Spleen (tissue), 11 donors: ENCODE results near the gene IL32. TPM values are rescaled to one million over a fixed set of nuclear protein-coding genes. Genes with fewer than 3 reads are reported as not detected.
"Not testable (repeated sequence)": the region's sequence is repeated elsewhere in the genome, so short reads cannot be mapped to it uniquely, and the experiment has no call there.

Source experiments
- DNase-seq: peaks from one replicate; pipeline ENCODE4 v3.0.0-alpha.2; 2020
- H3K27ac ChIP-seq, 8 donors: fragments of 200-600 bp; sonication (generic) in 7 of 8; 1 replicate in 4 of 8; 2 replicates in 4 of 8; pipeline versions ENCODE4 v1.5.0 to v1.8.0; 2016 to 2021; ENCODE audit warnings: inconsistent platforms in 4 of 8, mild to moderate bottlenecking in 4 of 8, moderate library complexity in 1 of 8
- H3K27me3 ChIP-seq, 7 donors: fragments of 200-600 bp; sonication (generic) in 6 of 7; replicated peaks in 1 of 7; 1 replicate in 4 of 7; 2 replicates in 3 of 7; pipeline versions ENCODE4 v1.5.0 to v1.8.0; 2016 to 2021; ENCODE audit warnings: inconsistent platforms in 3 of 7, mild to moderate bottlenecking in 1 of 7
- H3K36me3 ChIP-seq, 6 donors: fragments of 200-600 bp; sonication (generic) in 5 of 6; 1 replicate in 4 of 6; 2 replicates in 2 of 6; pipeline versions ENCODE4 v1.5.0 to v1.8.0; 2016 to 2021; ENCODE audit warnings: inconsistent platforms in 2 of 6
- H3K4me1 ChIP-seq, 6 donors: fragments of 200-600 bp; sonication (generic) in 5 of 6; 1 replicate in 3 of 6; 2 replicates in 3 of 6; pipeline versions ENCODE4 v1.5.0 to v1.8.0; 2016 to 2021; ENCODE audit warnings: inconsistent platforms in 3 of 6
- H3K4me3 ChIP-seq, 8 donors: fragments of 200-600 bp; sonication (generic) in 7 of 8; 1 replicate in 4 of 8; 2 replicates in 4 of 8; pipeline versions ENCODE4 v1.5.0 to v1.8.0; 2016 to 2021; ENCODE audit warnings: inconsistent platforms in 4 of 8, mild to moderate bottlenecking in 4 of 8, moderate library complexity in 2 of 8
- H3K9me3 ChIP-seq, 8 donors: fragments of 200-600 bp; sonication (generic) in 7 of 8; 1 replicate in 4 of 8; 2 replicates in 4 of 8; pipeline versions ENCODE4 v1.5.0 to v1.8.0; 2016 to 2021; ENCODE audit warnings: inconsistent platforms in 4 of 8
- POLR2A ChIP-seq, 3 donors: fragments of 450-650 bp; IDR thresholded peaks; one replicate each; pipeline ENCODE4 v1.5.1; 2017; ENCODE audit warnings: antibody characterized with exemption in 3 of 3, mild to moderate bottlenecking in 1 of 3
- POLR2AphosphoS5 ChIP-seq, 3 donors: sonication (generic); formaldehyde crosslinking; IDR thresholded peaks; one replicate each; pipeline ENCODE4 v1.5.1; 2017; ENCODE audit warnings: antibody characterized with exemption in 3 of 3
- WGBS, 5 donors: extraction: QIAGEN DNeasy Blood & Tissue Kit in 3 of 5; methylation state at CpG; one replicate each; pipeline versions ENCODE4 v1.1.5 to v1.1.7; 2013 to 2018; 5-methylcytosine and 5-hydroxymethylcytosine counted together
- intact Hi-C: fragments of 100-400 bp; cut with DNase I; formaldehyde crosslinking; loops from one replicate; pipeline ENCODE4 v1.15.0; 2023; ENCODE audit warnings: low total_unique reads
- polyA plus RNA-seq, 3 donors: library from polyadenylated mRNA; stranded (reverse); fragments of 200-250 nt; gene quantifications; one replicate each; pipeline ENCODE4 v1.2.1, GENCODE V29; 2013
- total RNA-seq, 7 donors: library from RNA; depleted of rRNA in 3 of 7; stranded (reverse); fragments of >200 nt in 3 of 7; fragmentation: NEBNext Ultra II Directional in 4 of 7; extraction: Animal tissue kit (Norgen Biotek cat#: 25700) in 4 of 7; gene quantifications; one replicate each; pipeline versions ENCODE4 v1.1.0 to v1.2.1, GENCODE V29; 2016 to 2021
- TF ChIP-seq, protein P1 (sequence below), 11 experiments: fragments of 200-600 bp in 7 of 11; fragments of 450-650 bp in 4 of 11; sonication (generic) in 4 of 11; IDR thresholded peaks in 8 of 11; conservative IDR thresholded peaks in 3 of 11; 1 replicate in 7 of 11; 2 replicates in 4 of 11; pipeline versions ENCODE4 v1.4.0 to v1.8.0; 2016 to 2021; ENCODE audit warnings: antibody characterized with exemption in 11 of 11, inconsistent platforms in 4 of 11, mild to moderate bottlenecking in 1 of 11
- donor health status: healthy with polysubstance abuse.
- donor health status: DM: no; HTN: no; CAD: no; lungs with moderate emphysema.
- donor health status: DM: no; HTN: no; CAD: no.
- donor health status: Bipolar disorder and iron deficiency.
- donor health status: healthy.
- donor health status: DM: no; HTN: no; CAD: no.
- donor health status: DM: yes; HTN: yes; CAD: no.

Gene IL32
- total and polyA plus RNA-seq, 10 donors: 171 to 624 (median 293) TPM

GRCh38 chr16:3063625-3064386 lies 1.6 kb upstream of the IL32 start:
- Histone ChIP-seq H3K27me3 (no peaks in the 10 kb centered on the region), H3K27ac (peak overlapping the region in 6 of 8 donors; percentile 79 to 87 (median 84)), H3K9me3 (no peaks in the 10 kb centered on the region), H3K36me3 (peaks cover 0 to 19% (median 0%) of the 10 kb centered on the region in 6 donors), H3K4me1 (peaks cover 12 to 90% (median 45%) of the 10 kb centered on the region in 6 donors), H3K4me3 (no peak overlapping the region)
- no peak for DNase-seq
- intact Hi-C loops: no loop called here
- TF ChIP-seq, protein P1, sequence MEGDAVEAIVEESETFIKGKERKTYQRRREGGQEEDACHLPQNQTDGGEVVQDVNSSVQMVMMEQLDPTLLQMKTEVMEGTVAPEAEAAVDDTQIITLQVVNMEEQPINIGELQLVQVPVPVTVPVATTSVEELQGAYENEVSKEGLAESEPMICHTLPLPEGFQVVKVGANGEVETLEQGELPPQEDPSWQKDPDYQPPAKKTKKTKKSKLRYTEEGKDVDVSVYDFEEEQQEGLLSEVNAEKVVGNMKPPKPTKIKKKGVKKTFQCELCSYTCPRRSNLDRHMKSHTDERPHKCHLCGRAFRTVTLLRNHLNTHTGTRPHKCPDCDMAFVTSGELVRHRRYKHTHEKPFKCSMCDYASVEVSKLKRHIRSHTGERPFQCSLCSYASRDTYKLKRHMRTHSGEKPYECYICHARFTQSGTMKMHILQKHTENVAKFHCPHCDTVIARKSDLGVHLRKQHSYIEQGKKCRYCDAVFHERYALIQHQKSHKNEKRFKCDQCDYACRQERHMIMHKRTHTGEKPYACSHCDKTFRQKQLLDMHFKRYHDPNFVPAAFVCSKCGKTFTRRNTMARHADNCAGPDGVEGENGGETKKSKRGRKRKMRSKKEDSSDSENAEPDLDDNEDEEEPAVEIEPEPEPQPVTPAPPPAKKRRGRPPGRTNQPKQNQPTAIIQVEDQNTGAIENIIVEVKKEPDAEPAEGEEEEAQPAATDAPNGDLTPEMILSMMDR (IDR thresholded peaks at IDR 0.05 in 8 of 11, conservative IDR thresholded peaks at IDR 0.05 in 3 of 11): no peak
- TF ChIP-seq POLR2A (IDR thresholded peaks at IDR 0.05): no peak
- no peak for TF ChIP-seq POLR2AphosphoS5 (IDR thresholded peaks at IDR 0.05)
- 92 to 97% (median 94%) methylated on average over 8 of the region's 8 CpGs for WGBS, 5 donors

DNA sequence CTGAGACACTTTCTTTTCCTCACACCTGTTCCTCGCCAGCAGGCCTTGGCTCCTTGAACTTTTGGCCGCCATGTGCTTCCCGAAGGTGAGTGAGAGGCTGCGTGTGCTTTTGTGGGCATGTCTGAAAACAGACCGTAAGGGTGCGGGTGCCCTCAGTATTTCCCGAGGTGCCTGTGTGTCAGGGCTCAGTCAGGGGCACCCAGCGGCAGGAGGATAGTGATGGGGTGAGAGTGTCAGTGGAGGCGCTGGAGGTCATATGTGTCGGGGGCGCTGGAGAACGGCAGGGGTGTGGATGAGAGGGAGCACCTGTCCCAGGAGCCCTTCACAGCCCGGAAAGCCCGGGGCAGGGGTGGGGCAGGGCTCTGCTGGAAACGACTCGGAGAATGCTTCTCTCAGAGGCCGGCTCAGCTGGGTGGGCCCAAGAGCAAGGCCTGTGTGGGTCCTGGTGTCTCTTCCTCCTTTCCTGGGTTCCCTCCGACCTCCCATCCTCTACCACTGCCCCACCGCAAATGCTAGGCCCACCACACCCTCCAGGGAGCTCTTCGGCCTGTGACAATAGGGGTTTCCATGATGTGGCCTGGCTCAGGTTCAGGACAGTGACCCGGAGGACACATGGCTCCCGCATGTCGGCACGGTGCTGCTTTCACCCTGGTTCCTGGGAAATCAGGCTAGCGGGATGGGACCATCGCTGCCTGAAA lies 451 bp downstream of the IL32 start:
- intact Hi-C loops: no loop called here
- DNase-seq: peak; percentile 76
- WGBS, 5 donors: 46 to 74% (median 59%) methylated on average over 25 to 26 of the region's 26 CpGs
- H3K27me3 ChIP-seq: no peaks in the 10 kb centered on the region
- TF ChIP-seq POLR2AphosphoS5 (IDR thresholded peaks at IDR 0.05) (no peak), POLR2A (IDR thresholded peaks at IDR 0.05) (no peak)
- TF ChIP-seq, protein P1 (IDR thresholded peaks at IDR 0.05 in 8 of 11, conservative IDR thresholded peaks at IDR 0.05 in 3 of 11): no peak
- H3K36me3 ChIP-seq: peaks cover 0 to 30% (median 2%) of the 10 kb centered on the region in 6 donors
- no peaks in the 10 kb centered on the region for H3K9me3 ChIP-seq
- H3K27ac ChIP-seq: peak overlapping the region; percentile 79 to 87 (median 84)
- H3K4me3 ChIP-seq: peak overlapping the region; percentile 41 to 79 (median 58)
- peaks cover 6 to 87% (median 38%) of the 10 kb centered on the region in 6 donors for H3K4me1 ChIP-seq

DNA sequence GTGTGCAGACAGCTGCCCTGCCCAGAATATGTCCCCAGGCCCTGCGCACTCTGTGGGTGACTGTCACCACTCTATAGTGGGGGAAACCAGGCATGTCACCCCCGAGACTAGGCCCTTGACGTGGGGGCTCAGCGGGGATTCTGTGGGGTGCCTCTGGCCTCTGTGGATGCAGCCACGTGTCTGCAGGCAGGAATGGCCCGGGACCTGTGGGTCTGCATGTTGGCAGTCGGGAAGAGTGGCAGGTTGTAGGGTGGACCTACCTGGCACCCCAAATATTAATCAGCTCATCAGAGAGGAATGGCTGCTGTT lies 954 bp downstream of the IL32 start:
- H3K4me3 ChIP-seq: peak overlapping the region; percentile 41 to 79 (median 58)
- no peaks in the 10 kb centered on the region for H3K27me3 ChIP-seq
- H3K9me3 ChIP-seq: no peaks in the 10 kb centered on the region
- peaks cover 0 to 30% (median 2%) of the 10 kb centered on the region in 6 donors for H3K36me3 ChIP-seq
- intact Hi-C loops: no loop called here
- no peak for TF ChIP-seq POLR2A (IDR thresholded peaks at IDR 0.05)
- TF ChIP-seq, protein P1 (IDR thresholded peaks at IDR 0.05 in 8 of 11, conservative IDR thresholded peaks at IDR 0.05 in 3 of 11): no peak
- no peak for TF ChIP-seq POLR2AphosphoS5 (IDR thresholded peaks at IDR 0.05)
- DNase-seq: peak; percentile 69
- H3K4me1 ChIP-seq: peaks cover 6 to 87% (median 40%) of the 10 kb centered on the region in 6 donors
- WGBS, 5 donors: 28 to 73% (median 68%) methylated on average over 6 to 7 of the region's 7 CpGs
- H3K27ac ChIP-seq: peak overlapping the region; percentile 79 to 87 (median 84)

DNA sequence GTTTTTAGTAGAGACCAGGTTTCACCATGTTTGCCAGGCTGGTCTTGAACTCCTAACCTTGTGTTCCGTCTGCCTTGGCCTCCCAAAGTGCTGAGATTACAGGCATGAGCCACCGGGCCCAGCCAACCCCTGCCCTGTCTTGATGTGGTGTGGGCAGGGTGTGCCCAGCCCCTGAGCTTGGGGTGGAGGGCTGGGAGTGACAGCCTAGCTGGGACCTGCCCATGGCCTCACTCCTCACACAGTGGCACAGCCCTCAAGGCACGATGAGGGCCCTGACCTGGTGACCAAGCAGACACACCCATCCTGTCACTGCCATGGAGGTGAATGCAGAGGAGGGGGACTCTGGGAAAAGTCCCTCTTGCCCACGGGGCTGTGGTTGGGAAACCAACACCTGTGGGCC lies 3.0 kb downstream of the IL32 start:
- Histone ChIP-seq H3K27me3 (no peaks in the 10 kb centered on the region), H3K4me1 (peaks cover 6 to 85% (median 37%) of the 10 kb centered on the region in 6 donors), H3K36me3 (peaks cover 0 to 30% (median 2%) of the 10 kb centered on the region in 6 donors), H3K9me3 (no peaks in the 10 kb centered on the region), H3K4me3 (peak overlapping the region in 6 of 8 donors; percentile 41 to 79 (median 58)), H3K27ac (peak overlapping the region; percentile 14 to 87 (median 75))
- DNase-seq: peak; percentile 78
- TF ChIP-seq POLR2AphosphoS5 (IDR thresholded peaks at IDR 0.05) (peak; percentile 18 to 65 (median 60)), POLR2A (IDR thresholded peaks at IDR 0.05) (no peak)
- 57 to 70% (median 59%) methylated on average over 4 of the region's 4 CpGs for WGBS, 5 donors
- intact Hi-C loops: no loop called here

DNA sequence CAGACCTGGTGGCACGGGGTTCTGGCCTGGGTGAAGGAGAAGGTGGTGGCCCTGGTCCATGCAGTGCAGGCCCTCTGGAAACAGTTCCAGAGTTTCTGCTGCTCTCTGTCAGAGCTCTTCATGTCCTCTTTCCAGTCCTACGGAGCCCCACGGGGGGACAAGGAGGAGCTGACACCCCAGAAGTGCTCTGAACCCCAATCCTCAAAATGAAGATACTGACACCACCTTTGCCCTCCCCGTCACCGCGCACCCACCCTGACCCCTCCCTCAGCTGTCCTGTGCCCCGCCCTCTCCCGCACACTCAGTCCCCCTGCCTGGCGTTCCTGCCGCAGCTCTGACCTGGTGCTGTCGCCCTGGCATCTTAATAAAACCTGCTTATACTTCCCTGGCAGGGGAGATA lies 3.7 kb downstream of the IL32 start:
- 84 to 93% (median 90%) methylated on average over 8 to 10 of the region's 11 CpGs for WGBS, 5 donors
- intact Hi-C loops: not testable (repeated sequence)
- peak; percentile 60 for DNase-seq

More for the DNA sequence above, 3.7 kb downstream of the IL32 start:
- peaks cover 0 to 30% (median 2%) of the 10 kb centered on the region in 6 donors for H3K36me3 ChIP-seq
- H3K27me3 ChIP-seq, H3K9me3 ChIP-seq, H3K4me3 ChIP-seq: not testable (repeated sequence)
- peak overlapping the region in 3 of 8 donors; percentile 6 to 93 (median 37) for H3K27ac ChIP-seq
- H3K4me1 ChIP-seq: peaks cover 8 to 85% (median 41%) of the 10 kb centered on the region in 6 donors
